Measurements from ENCODE around the gene SMARCAL1.
"Not testable (repeated sequence)": the region's sequence is repeated elsewhere in the genome, so short reads cannot be mapped to it uniquely, and the experiment has no call there.

Gene SMARCAL1

DNA sequence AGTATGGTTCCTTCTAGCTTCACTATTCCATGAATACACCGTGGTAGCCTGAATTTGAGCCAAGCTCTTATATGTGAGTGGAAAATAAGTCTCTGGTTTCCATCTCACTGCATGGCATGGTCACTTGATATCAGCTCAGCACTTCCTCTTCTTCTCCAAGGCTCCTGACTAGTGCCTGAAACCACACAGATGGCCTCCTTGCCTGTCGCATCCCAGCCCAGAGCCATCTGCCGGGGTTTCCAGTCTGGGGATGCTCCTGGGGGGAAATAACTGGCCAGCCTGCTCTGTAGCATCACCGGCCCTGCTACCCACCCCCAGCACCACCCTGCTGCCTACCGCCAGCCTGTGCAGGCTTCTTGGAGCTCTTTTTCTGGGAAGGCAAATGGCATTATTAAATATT is 32.3 kb upstream of the SMARCAL1 start:
- Mint-ChIP-seq H3K36me3 (ENCODE audit: insufficient read depth) (no peaks in the 10 kb centered on the region), H3K4me1 (ENCODE audit: low read depth in 2 of 2) (no peaks in the 10 kb centered on the region), H3K27ac (no peak overlapping the region), H3K4me3 (no peak overlapping the region), H3K9me3 (no peaks in the 10 kb centered on the region), H3K27me3 (peaks cover 10 to 20% of the 10 kb centered on the region in 2 donors)
- DNase-seq (no peak), ATAC-seq (replicated peaks) (no peak)

DNA sequence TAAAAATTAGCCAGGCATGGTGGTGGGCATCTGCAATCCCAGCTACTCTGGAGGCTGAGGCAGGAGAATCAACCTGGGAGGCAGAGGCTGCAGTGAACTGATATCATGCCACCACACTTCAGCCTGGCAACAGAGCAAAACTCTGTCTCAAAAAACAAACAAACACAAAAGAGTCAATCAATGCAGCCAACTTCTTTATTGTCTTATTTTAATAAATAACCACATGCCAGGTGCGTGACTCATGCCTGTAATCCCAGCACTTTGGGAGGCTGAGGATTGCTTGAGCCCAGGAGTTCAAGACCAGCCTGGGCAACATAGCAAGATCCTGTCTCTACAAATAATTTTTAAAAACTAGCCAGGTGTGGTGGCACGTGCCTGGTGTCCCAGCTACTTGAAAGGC is 27.9 kb upstream of the SMARCAL1 start:
- H3K36me3 Mint-ChIP-seq (ENCODE audit: insufficient read depth); H3K9me3 Mint-ChIP-seq; H3K4me3 Mint-ChIP-seq; DNase-seq; H3K27ac Mint-ChIP-seq; ATAC-seq (replicated peaks): not testable (repeated sequence)
- Mint-ChIP-seq H3K27me3 (peaks cover 3 to 11% of the 10 kb centered on the region in 2 donors), H3K4me1 (ENCODE audit: low read depth in 2 of 2) (peaks cover 5 to 10% of the 10 kb centered on the region in 2 donors)

- H3K4me3 Mint-ChIP-seq = no peak overlapping the region
- no peak overlapping the region for H3K27ac Mint-ChIP-seq
- peaks cover 5 to 10% of the 10 kb centered on the region in 2 donors for H3K4me1 Mint-ChIP-seq (ENCODE audit: low read depth in 2 of 2)
- ATAC-seq (replicated peaks) (no peak), DNase-seq (no peak)
- H3K27me3 Mint-ChIP-seq = peaks cover 0 to 11% of the 10 kb centered on the region in 2 donors
- H3K36me3 Mint-ChIP-seq (ENCODE audit: insufficient read depth) = no peaks in the 10 kb centered on the region
- H3K9me3 Mint-ChIP-seq = no peaks in the 10 kb centered on the region
These were observed 26.8 kb upstream of the SMARCAL1 start for GRCh38 chr2:216385478-216385877.

GRCh38 chr2:216387262-216387661 is 25.0 kb upstream of the SMARCAL1 start:
- peaks cover 5 to 10% of the 10 kb centered on the region in 2 donors for H3K4me1 Mint-ChIP-seq (ENCODE audit: low read depth in 2 of 2)
- no peak overlapping the region for H3K4me3 Mint-ChIP-seq
- ATAC-seq (replicated peaks) (no peak), DNase-seq (no peak)
- H3K27ac Mint-ChIP-seq = no peak overlapping the region
- H3K36me3 Mint-ChIP-seq (ENCODE audit: insufficient read depth) = no peaks in the 10 kb centered on the region
- H3K27me3 Mint-ChIP-seq = peaks cover 0 to 11% of the 10 kb centered on the region in 2 donors
- no peaks in the 10 kb centered on the region for H3K9me3 Mint-ChIP-seq

DNA sequence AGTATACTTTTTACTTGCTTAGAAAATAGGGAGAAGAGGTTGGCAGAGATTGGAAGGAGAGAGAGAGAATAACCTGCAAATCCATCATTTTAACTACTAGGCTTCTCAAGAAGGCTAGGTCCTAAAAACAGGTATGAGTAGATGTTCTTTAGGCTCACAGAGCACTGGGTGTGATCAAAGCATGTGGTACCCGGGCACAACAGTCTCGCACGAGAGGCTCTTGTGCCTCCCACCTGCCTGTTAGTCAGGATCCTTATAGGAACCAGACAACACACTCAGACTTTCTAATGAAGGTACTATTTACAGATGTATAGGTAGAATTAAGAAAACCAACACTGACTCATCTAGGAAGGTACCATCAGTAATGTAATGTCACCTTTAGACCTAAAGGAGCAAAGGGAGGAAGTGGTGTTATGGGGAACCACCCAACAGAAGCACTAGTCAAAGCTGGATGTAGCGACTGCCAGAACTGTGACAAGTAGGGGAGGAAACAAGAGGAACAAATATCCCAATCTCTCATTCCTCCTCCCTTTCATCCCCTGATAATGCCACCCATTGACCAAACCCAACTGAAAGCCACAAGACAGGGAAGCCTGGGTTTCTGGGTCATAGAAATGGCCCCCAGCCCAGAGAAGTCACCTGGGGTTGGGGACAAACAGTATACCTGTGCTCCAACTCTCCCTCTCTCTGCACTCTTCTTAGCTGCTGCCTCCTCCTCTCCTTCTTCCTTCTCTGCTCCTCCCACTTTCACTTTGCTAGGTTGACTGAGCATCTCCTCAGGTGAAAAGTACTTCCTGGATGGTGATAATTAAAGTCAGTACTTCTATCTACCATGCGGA is 24.0 kb upstream of the SMARCAL1 start:
- H3K9me3 Mint-ChIP-seq = no peaks in the 10 kb centered on the region
- H3K36me3 Mint-ChIP-seq (ENCODE audit: insufficient read depth) = no peaks in the 10 kb centered on the region
- peaks cover 5 to 10% of the 10 kb centered on the region in 2 donors for H3K4me1 Mint-ChIP-seq (ENCODE audit: low read depth in 2 of 2)
- H3K27ac Mint-ChIP-seq = peak overlapping the region in 1 of 2 donors; percentile 9
- ATAC-seq (replicated peaks) = peak; percentile 71
- H3K27me3 Mint-ChIP-seq = peaks cover 0 to 17% of the 10 kb centered on the region in 2 donors
- H3K4me3 Mint-ChIP-seq = no peak overlapping the region
- DNase-seq = no peak

- Mint-ChIP-seq H3K9me3 (no peaks in the 10 kb centered on the region), H3K27me3 (peaks cover under 1 to 26% of the 10 kb centered on the region in 2 donors), H3K4me1 (ENCODE audit: low read depth in 2 of 2) (peaks cover 5 to 10% of the 10 kb centered on the region in 2 donors), H3K27ac (no peak overlapping the region), H3K4me3 (no peak overlapping the region), H3K36me3 (ENCODE audit: insufficient read depth) (no peaks in the 10 kb centered on the region)
- DNase-seq = no peak
- no peak for ATAC-seq (replicated peaks)
These were observed 22.7 kb upstream of the SMARCAL1 start for GRCh38 chr2:216389570-216389969.

- H3K27me3 Mint-ChIP-seq = peaks cover 14 to 22% of the 10 kb centered on the region in 2 donors
- no peaks in the 10 kb centered on the region for H3K36me3 Mint-ChIP-seq (ENCODE audit: insufficient read depth)
- peaks cover 10 to 12% of the 10 kb centered on the region in 2 donors for H3K4me1 Mint-ChIP-seq (ENCODE audit: low read depth in 2 of 2)
- H3K4me3 Mint-ChIP-seq = no peak overlapping the region
- no peak for DNase-seq
- no peak for ATAC-seq (replicated peaks)
- no peaks in the 10 kb centered on the region for H3K9me3 Mint-ChIP-seq
- H3K27ac Mint-ChIP-seq = no peak overlapping the region
These were observed 20.9 kb upstream of the SMARCAL1 start for GRCh38 chr2:216391401-216391800.

GRCh38 chr2:216392018-216392562 is 20.2 kb upstream of the SMARCAL1 start:
- H3K27me3 Mint-ChIP-seq = peaks cover 14 to 22% of the 10 kb centered on the region in 2 donors
- no peaks in the 10 kb centered on the region for H3K9me3 Mint-ChIP-seq
- DNase-seq = no peak
- no peaks in the 10 kb centered on the region for H3K36me3 Mint-ChIP-seq (ENCODE audit: insufficient read depth)
- H3K4me3 Mint-ChIP-seq = no peak overlapping the region
- no peak for ATAC-seq (replicated peaks)
- H3K4me1 Mint-ChIP-seq (ENCODE audit: low read depth in 2 of 2) = peaks cover 10 to 12% of the 10 kb centered on the region in 2 donors
- H3K27ac Mint-ChIP-seq = no peak overlapping the region

- peaks cover 8 to 12% of the 10 kb centered on the region in 2 donors for H3K4me1 Mint-ChIP-seq (ENCODE audit: low read depth in 2 of 2)
- no peaks in the 10 kb centered on the region for H3K9me3 Mint-ChIP-seq
- no peak for ATAC-seq (replicated peaks)
These were observed 19.1 kb upstream of the SMARCAL1 start for GRCh38 chr2:216392945-216393840.

DNA sequence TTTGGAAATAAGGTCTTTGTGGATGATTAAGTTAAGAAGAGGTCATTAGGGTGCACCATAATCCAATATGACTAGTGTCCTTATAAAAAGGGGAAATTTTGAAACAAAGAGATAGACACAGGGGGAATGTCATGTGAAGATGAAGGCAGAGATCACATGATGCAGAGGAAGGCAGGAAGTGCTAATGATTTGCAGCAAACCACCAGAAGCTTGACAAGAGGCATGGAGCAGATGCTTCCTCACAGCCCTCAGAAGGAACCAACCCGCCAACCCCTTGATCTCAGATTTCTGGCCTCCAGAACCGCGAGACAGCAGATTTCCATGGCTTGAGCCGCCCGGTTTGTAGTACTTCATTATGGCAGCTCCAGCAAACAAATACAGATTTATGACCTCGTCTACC is 17.4 kb upstream of the SMARCAL1 start:
- Mint-ChIP-seq H3K9me3 (no peaks in the 10 kb centered on the region), H3K4me3 (no peak overlapping the region), H3K27ac (no peak overlapping the region)

More at GRCh38 chr2:216392945-216393840, 19.1 kb upstream of the SMARCAL1 start:
- Mint-ChIP-seq H3K27me3 (peaks cover 14 to 22% of the 10 kb centered on the region in 2 donors), H3K36me3 (ENCODE audit: insufficient read depth) (no peaks in the 10 kb centered on the region), H3K4me3 (no peak overlapping the region), H3K27ac (no peak overlapping the region)
- no peak for DNase-seq

DNA sequence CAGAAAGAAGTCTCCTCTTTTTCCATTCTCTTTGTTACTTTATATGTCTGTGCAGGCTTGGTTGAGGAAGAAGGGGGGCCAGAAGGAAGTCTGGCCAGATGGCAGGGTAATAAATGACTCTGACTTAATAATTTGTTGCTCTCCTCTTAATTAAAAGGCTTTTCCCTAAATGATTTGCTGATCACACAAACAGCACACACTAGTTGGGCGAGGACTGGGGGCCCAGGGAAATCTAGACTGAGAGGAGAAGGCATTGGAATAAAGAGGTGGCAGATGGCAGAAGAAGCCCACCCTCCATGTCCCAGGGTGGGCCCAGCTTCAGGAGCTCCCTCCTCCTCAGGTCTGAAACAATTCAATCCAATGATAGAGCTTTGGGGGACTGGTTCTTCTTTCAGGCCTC is 12.7 kb upstream of the SMARCAL1 start:
- Mint-ChIP-seq H3K4me1 (ENCODE audit: low read depth in 2 of 2) (peaks cover 0 to 6% of the 10 kb centered on the region in 2 donors), H3K9me3 (no peaks in the 10 kb centered on the region), H3K36me3 (ENCODE audit: insufficient read depth) (no peaks in the 10 kb centered on the region), H3K4me3 (no peak overlapping the region), H3K27me3 (peaks cover 7 to 13% of the 10 kb centered on the region in 2 donors), H3K27ac (no peak overlapping the region)
- DNase-seq (no peak), ATAC-seq (replicated peaks) (no peak)

More for the DNA sequence above, 17.4 kb upstream of the SMARCAL1 start:
- Mint-ChIP-seq H3K4me1 (ENCODE audit: low read depth in 2 of 2) (peaks cover 0 to 7% of the 10 kb centered on the region in 2 donors), H3K36me3 (ENCODE audit: insufficient read depth) (no peaks in the 10 kb centered on the region), H3K27me3 (peaks cover 14 to 22% of the 10 kb centered on the region in 2 donors)
- ATAC-seq (replicated peaks) = no peak
- DNase-seq = no peak

DNA sequence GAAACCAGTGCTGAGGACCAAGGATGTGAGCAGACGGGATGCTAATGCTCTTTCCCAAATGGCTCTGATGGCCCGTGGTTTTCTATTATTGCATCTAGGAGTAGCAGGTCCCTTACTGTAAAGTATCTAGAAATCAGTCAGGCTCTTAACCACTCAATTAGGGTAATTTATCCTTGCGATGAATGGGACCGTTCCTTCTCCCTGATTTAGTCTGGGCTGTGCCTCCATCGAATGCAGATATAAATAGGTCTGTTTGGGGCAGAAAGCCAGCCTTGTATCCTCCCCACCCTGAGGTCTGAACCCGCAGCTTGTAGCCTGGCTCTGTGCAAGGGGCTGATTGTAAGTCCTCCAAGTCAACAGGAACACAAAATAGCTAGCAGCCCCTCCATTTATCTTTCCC is 9.5 kb upstream of the SMARCAL1 start:
- Mint-ChIP-seq H3K4me1 (ENCODE audit: low read depth in 2 of 2) (no peaks in the 10 kb centered on the region), H3K27me3 (peaks cover 6 to 20% of the 10 kb centered on the region in 2 donors), H3K36me3 (ENCODE audit: insufficient read depth) (no peaks in the 10 kb centered on the region), H3K9me3 (no peaks in the 10 kb centered on the region), H3K27ac (no peak overlapping the region), H3K4me3 (no peak overlapping the region)
- DNase-seq = no peak
- no peak for ATAC-seq (replicated peaks)

- peak; percentile 73 for ATAC-seq (replicated peaks)
- peak; percentile 34 to 42 (median 39) for DNase-seq
- Mint-ChIP-seq H3K4me3 (no peak overlapping the region), H3K9me3 (no peaks in the 10 kb centered on the region), H3K27ac (no peak overlapping the region), H3K27me3 (peaks cover 6 to 23% of the 10 kb centered on the region in 2 donors), H3K4me1 (ENCODE audit: low read depth in 2 of 2) (no peaks in the 10 kb centered on the region), H3K36me3 (ENCODE audit: insufficient read depth) (no peaks in the 10 kb centered on the region)
These were observed 8.2 kb upstream of the SMARCAL1 start for GRCh38 chr2:216404010-216404618.

Measured in effector memory CD8-positive, alpha-beta T cell (primary cell).